Germinal center (tissue), 1 donor: ENCODE data around the gene LMAN1L.
"Not testable (repeated sequence)": the region's sequence is repeated elsewhere in the genome, so short reads cannot be mapped to it uniquely, and the experiment has no call there.

ENCODE experiments used
- DNase-seq: peaks from one replicate; pipeline ENCODE4 v3.0.0; 2012; ENCODE audit warnings: mixed read lengths, low spot score

The LMAN1L gene

GRCh38 chr15:74782259-74783071, 30.2 kb upstream of the LMAN1L start:
- peak; percentile 69 for DNase-seq

GRCh38 chr15:74783072-74783807, 29.4 kb upstream of the LMAN1L start:
- DNase-seq: peak; percentile 43

GRCh38 chr15:74783808-74784175, 28.8 kb upstream of the LMAN1L start:
- DNase-seq: no peak

GRCh38 chr15:74784426-74785193, 28.0 kb upstream of the LMAN1L start:
- no peak for DNase-seq

- DNase-seq: no peak
These were observed 27.2 kb upstream of the LMAN1L start for GRCh38 chr15:74785194-74786032.

- not testable (repeated sequence) for DNase-seq
These were observed 26.6 kb upstream of the LMAN1L start for GRCh38 chr15:74786081-74786480.

- DNase-seq: no peak
These were observed 26.0 kb upstream of the LMAN1L start for GRCh38 chr15:74786551-74787165.

- peak; percentile 87 for DNase-seq
These were observed 25.2 kb upstream of the LMAN1L start for GRCh38 chr15:74787251-74788041.

- peak; percentile 58 for DNase-seq
These were observed 24.5 kb upstream of the LMAN1L start for GRCh38 chr15:74788042-74788682.

- peak; percentile 71 for DNase-seq
These were observed 23.9 kb upstream of the LMAN1L start for GRCh38 chr15:74788683-74789151.

GRCh38 chr15:74789171-74789631, 23.4 kb upstream of the LMAN1L start:
- peak; percentile 67 for DNase-seq

GRCh38 chr15:74789741-74790079, 22.9 kb upstream of the LMAN1L start:
- no peak for DNase-seq

- DNase-seq: peak; percentile 62
These were observed 22.3 kb upstream of the LMAN1L start for GRCh38 chr15:74790080-74790916.

- no peak for DNase-seq
These were observed 21.6 kb upstream of the LMAN1L start for GRCh38 chr15:74791007-74791406.

- no peak for DNase-seq
These were observed 21.0 kb upstream of the LMAN1L start for GRCh38 chr15:74791667-74792066.

GRCh38 chr15:74792227-74793016, 20.2 kb upstream of the LMAN1L start:
- DNase-seq: no peak

- DNase-seq: peak; percentile 50
These were observed 19.3 kb upstream of the LMAN1L start for GRCh38 chr15:74793135-74794028.
